ENCODE measurements around the gene ANXA7.
"Not testable (repeated sequence)": the region's sequence is repeated elsewhere in the genome, so short reads cannot be mapped to it uniquely, and the experiment has no call there.

The ANXA7 gene

GRCh38 chr10:73338801-73339368 is 75.0 kb downstream of the ANXA7 start:
- DNase-seq (ENCODE audit: low read depth in 3 of 3): no peak

GRCh38 chr10:73333202-73333601 is 80.7 kb downstream of the ANXA7 start:
- DNase-seq (ENCODE audit: low read depth in 3 of 3): no peak

DNA sequence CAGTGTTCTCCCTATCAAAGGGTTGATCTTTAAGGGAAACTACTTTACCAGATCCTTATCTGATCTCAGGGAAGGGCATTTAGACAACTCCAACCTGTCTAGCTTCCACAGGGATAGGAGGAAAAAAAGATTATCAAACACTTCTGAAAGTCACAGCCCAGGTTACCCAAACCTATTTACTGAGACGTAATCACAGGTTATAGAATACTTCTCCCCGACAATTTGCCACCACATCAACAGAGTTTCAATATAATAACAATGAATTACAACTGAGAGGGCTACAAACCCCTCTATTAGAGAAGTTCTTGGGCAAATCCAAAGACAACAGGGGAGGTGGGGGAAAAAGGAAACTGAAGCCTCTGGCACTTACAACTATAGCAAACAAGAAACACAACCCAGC is 81.5 kb downstream of the ANXA7 start:
- DNase-seq (ENCODE audit: low read depth in 3 of 3): no peak

DNA sequence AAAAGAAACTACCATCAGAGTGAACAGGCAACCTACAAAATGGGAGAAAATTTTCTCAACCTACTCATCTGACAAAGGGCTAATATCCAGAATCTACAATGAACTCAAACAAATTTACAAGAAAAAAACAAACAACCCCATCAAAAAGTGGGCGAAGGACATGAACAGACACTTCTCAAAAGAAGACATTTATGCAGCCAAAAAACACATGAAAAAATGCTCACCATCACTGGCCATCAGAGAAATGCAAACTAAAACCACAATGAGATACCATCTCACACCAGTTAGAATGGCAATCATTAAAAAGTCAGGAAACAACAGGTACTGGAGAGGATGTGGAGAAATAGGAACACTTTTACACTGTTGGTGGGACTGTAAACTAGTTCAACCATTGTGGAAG is 85.3 kb downstream of the ANXA7 start:
- DNase-seq (ENCODE audit: low read depth in 3 of 3): not testable (repeated sequence)

GRCh38 chr10:73325290-73325689 is 88.6 kb downstream of the ANXA7 start:
- not testable (repeated sequence) for DNase-seq (ENCODE audit: low read depth in 3 of 3)

Measured in stimulated activated CD4-positive, alpha-beta T cell treated with anti-CD3 and anti-CD28 coated beads, TNF-alpha, amount 100 ng/mL, for 4 hours (primary cell).